ENCODE results near the gene TANC1. TPM values are rescaled to one million over a fixed set of nuclear protein-coding genes. Genes with fewer than 3 reads are reported as not detected.

Gene TANC1
- polyA plus RNA-seq, 1 donor: 22.6 TPM

DNA sequence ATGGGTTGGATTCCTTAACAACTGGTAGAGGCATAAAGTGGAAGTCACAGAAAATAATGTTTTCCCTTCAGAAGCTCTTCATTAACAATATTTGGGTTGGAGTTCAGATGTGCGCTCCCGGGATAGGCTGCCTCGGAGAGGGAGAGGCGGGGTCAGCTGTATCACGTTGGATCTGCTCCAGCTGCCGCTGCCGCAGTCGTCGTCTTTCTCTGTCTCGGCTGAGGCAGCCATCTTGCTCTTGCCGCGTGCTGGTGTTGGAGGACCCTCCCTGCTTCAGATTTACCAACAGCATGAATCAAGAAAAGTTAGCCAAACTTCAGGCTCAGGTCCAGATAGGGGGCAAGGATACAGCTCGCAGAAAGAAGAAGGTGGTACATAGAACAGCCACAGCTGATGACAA lies 35.1 kb downstream of the TANC1 start:
- H3K4me1 ChIP-seq (ENCODE audit: control insufficient read depth, insufficient read depth, low read length): no peaks in the 10 kb centered on the region
- WGBS (ENCODE audit: insufficient coverage, low lambda C conversion rate): no CpG with 5 or more reads among the region's 13 CpGs

GRCh38 chr2:159004849-159005248 lies 36.4 kb downstream of the TANC1 start:
- DNase-seq: no peak
- WGBS (ENCODE audit: insufficient coverage, low lambda C conversion rate): no CpG with 5 or more reads among the region's 6 CpGs
- Histone ChIP-seq H3K36me3 (ENCODE audit: control insufficient read depth, insufficient read depth, low read length) (peaks cover 12% of the 10 kb centered on the region), H3K9me3 (ENCODE audit: control insufficient read depth, low read depth, low read length) (peaks cover 4% of the 10 kb centered on the region), H3K4me3 (ENCODE audit: low read length) (no peak overlapping the region), H3K27me3 (ENCODE audit: control insufficient read depth, insufficient read depth, low read length) (no peaks in the 10 kb centered on the region), H3K27ac (ENCODE audit: low read length) (no peak overlapping the region), H3K4me1 (ENCODE audit: control insufficient read depth, insufficient read depth, low read length) (no peaks in the 10 kb centered on the region)

More for the DNA sequence above, 35.1 kb downstream of the TANC1 start:
- H3K4me3 ChIP-seq (ENCODE audit: low read length): no peak overlapping the region
- H3K9me3 ChIP-seq (ENCODE audit: control insufficient read depth, low read depth, low read length): peaks cover 4% of the 10 kb centered on the region
- H3K27me3 ChIP-seq (ENCODE audit: control insufficient read depth, insufficient read depth, low read length): no peaks in the 10 kb centered on the region
- no peak for DNase-seq
- peaks cover 12% of the 10 kb centered on the region for H3K36me3 ChIP-seq (ENCODE audit: control insufficient read depth, insufficient read depth, low read length)
- H3K27ac ChIP-seq (ENCODE audit: low read length): no peak overlapping the region

GRCh38 chr2:159009940-159010339 lies 41.5 kb downstream of the TANC1 start:
- Histone ChIP-seq H3K27ac (ENCODE audit: low read length) (no peak overlapping the region), H3K36me3 (ENCODE audit: control insufficient read depth, insufficient read depth, low read length) (peaks cover 9% of the 10 kb centered on the region), H3K4me3 (ENCODE audit: low read length) (no peak overlapping the region), H3K9me3 (ENCODE audit: control insufficient read depth, low read depth, low read length) (peaks cover 5% of the 10 kb centered on the region), H3K4me1 (ENCODE audit: control insufficient read depth, insufficient read depth, low read length) (no peaks in the 10 kb centered on the region), H3K27me3 (ENCODE audit: control insufficient read depth, insufficient read depth, low read length) (no peaks in the 10 kb centered on the region)
- no CpG with 5 or more reads among the region's 1 CpG for WGBS (ENCODE audit: insufficient coverage, low lambda C conversion rate)
- DNase-seq: no peak

DNA sequence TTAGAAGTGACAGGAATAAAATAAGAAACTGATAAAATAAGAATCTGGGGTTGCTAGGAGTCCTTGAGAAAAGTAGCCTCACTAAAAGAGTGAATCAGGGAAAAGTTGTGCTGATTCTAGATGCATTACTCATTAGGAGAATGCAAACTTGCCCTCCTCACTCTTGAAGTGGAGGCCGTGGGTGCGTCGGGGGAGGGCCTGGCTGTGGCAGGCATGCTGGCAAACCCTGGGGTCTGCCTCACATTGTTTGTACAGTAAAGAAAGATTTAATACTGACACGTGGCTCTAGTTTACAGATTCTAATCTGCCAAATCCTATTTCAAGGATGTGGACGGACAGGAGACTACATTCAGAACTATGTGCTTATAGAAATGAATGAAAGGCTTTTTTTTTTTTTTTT lies 41.9 kb downstream of the TANC1 start:
- no peaks in the 10 kb centered on the region for H3K27me3 ChIP-seq (ENCODE audit: control insufficient read depth, insufficient read depth, low read length)
- peaks cover 9% of the 10 kb centered on the region for H3K36me3 ChIP-seq (ENCODE audit: control insufficient read depth, insufficient read depth, low read length)
- WGBS (ENCODE audit: insufficient coverage, low lambda C conversion rate): no CpG with 5 or more reads among the region's 5 CpGs
- no peak overlapping the region for H3K4me3 ChIP-seq (ENCODE audit: low read length)
- H3K9me3 ChIP-seq (ENCODE audit: control insufficient read depth, low read depth, low read length): peaks cover 6% of the 10 kb centered on the region
- no peak overlapping the region for H3K27ac ChIP-seq (ENCODE audit: low read length)
- no peaks in the 10 kb centered on the region for H3K4me1 ChIP-seq (ENCODE audit: control insufficient read depth, insufficient read depth, low read length)
- DNase-seq: no peak

DNA sequence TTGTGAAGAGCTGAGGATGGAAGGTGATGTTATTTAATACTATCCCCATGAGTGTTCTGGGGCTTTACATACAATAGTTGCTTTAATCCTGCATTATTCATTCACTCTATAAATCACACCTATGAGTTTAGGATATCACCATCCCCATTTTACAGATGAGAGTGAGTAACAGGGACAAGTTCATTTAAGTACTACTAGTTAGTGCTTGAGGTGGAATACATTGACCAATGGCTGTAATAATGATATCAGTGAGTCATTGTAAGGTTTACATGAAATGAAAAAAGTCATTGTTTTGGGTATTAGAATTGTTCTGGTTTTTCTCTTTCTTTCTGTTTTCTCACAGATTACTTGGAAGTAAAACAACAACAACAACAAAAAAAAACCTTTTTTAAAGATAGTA lies 42.5 kb downstream of the TANC1 start:
- no peak overlapping the region for H3K4me3 ChIP-seq (ENCODE audit: low read length)
- peaks cover 7% of the 10 kb centered on the region for H3K9me3 ChIP-seq (ENCODE audit: control insufficient read depth, low read depth, low read length)
- no peak overlapping the region for H3K27ac ChIP-seq (ENCODE audit: low read length)
- H3K27me3 ChIP-seq (ENCODE audit: control insufficient read depth, insufficient read depth, low read length): no peaks in the 10 kb centered on the region
- DNase-seq: no peak
- no peaks in the 10 kb centered on the region for H3K4me1 ChIP-seq (ENCODE audit: control insufficient read depth, insufficient read depth, low read length)
- H3K36me3 ChIP-seq (ENCODE audit: control insufficient read depth, insufficient read depth, low read length): peaks cover 8% of the 10 kb centered on the region

DNA sequence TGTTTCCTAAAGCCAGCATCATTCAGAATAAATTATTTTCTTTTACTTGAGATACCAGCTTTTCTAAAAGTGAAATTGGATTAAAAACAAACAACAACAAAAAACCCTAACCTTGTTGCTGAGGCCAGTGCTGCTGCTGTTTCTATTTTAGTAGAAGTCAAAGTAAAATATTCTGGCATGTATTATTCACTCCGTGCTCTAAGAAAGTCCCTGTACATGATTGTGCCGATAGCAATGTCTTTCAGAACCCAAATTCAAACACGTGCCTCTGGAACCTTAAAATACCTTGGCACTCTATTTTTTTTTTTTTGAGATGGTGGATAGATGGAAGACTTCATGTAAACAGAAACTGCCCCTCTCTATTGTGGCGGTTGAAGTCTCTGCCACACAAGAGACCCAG lies 43.7 kb downstream of the TANC1 start:
- H3K4me1 ChIP-seq (ENCODE audit: control insufficient read depth, insufficient read depth, low read length): no peaks in the 10 kb centered on the region
- whole genome bisulfite sequencing (ENCODE audit: insufficient coverage, low lambda C conversion rate): 88% methylated on average over 4 of the region's 4 CpGs
- peaks cover 8% of the 10 kb centered on the region for H3K36me3 ChIP-seq (ENCODE audit: control insufficient read depth, insufficient read depth, low read length)
- H3K27me3 ChIP-seq (ENCODE audit: control insufficient read depth, insufficient read depth, low read length): no peaks in the 10 kb centered on the region
- peaks cover 9% of the 10 kb centered on the region for H3K9me3 ChIP-seq (ENCODE audit: control insufficient read depth, low read depth, low read length)
- no peak for DNase-seq
- no peak overlapping the region for H3K4me3 ChIP-seq (ENCODE audit: low read length)
- H3K27ac ChIP-seq (ENCODE audit: low read length): no peak overlapping the region

DNA sequence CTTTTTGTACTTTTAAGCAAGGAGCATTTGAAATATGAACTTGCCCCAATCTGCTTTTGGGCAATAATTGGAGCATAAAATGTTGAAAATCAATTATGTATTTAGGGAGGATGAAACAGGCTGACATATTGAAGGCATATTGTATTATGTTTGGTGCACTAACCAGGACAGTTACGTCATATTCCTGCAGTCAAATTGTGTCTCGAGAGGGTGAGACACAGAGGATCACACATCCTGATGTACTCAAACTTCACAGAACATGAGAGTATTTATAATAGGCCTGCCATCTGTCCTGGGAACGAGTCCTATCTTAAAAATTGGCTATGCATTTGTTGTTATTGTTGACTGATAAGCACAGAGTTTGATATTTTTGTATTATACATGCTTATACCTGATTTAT lies 44.7 kb downstream of the TANC1 start:
- no peak overlapping the region for H3K27ac ChIP-seq (ENCODE audit: low read length)
- DNase-seq: no peak
- H3K4me1 ChIP-seq (ENCODE audit: control insufficient read depth, insufficient read depth, low read length): no peaks in the 10 kb centered on the region
- WGBS (ENCODE audit: insufficient coverage, low lambda C conversion rate): no CpG with 5 or more reads among the region's 3 CpGs
- H3K9me3 ChIP-seq (ENCODE audit: control insufficient read depth, low read depth, low read length): peaks cover 9% of the 10 kb centered on the region
- peaks cover 8% of the 10 kb centered on the region for H3K36me3 ChIP-seq (ENCODE audit: control insufficient read depth, insufficient read depth, low read length)
- no peak overlapping the region for H3K4me3 ChIP-seq (ENCODE audit: low read length)
- no peaks in the 10 kb centered on the region for H3K27me3 ChIP-seq (ENCODE audit: control insufficient read depth, insufficient read depth, low read length)

DNA sequence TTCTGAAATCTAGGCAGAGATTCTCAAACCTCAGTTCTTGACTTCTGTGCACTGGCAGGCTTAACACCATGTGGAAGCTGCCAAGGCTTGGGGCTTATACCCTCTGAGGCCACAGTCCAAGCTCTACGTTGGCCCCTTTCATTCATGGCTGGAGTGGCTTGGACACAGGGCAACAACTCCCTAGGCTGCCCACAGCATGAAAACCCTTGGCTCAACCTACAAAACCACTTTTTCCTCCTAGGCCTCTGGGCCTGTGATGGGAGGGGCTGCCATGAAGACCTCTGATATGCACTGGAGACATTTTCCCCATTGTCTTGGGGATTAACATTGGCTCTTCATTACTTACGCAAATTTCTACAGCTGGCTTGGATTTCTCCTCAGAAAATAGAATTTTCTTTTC lies 46.7 kb downstream of the TANC1 start:
- no CpG with 5 or more reads among the region's 2 CpGs for WGBS (ENCODE audit: insufficient coverage, low lambda C conversion rate)

GRCh38 chr2:159015823-159016222 lies 47.4 kb downstream of the TANC1 start:
- H3K36me3 ChIP-seq (ENCODE audit: control insufficient read depth, insufficient read depth, low read length): peaks cover 8% of the 10 kb centered on the region
- H3K4me3 ChIP-seq (ENCODE audit: low read length): no peak overlapping the region
- no peaks in the 10 kb centered on the region for H3K27me3 ChIP-seq (ENCODE audit: control insufficient read depth, insufficient read depth, low read length)
- peaks cover 4% of the 10 kb centered on the region for H3K4me1 ChIP-seq (ENCODE audit: control insufficient read depth, insufficient read depth, low read length)
- H3K27ac ChIP-seq (ENCODE audit: low read length): no peak overlapping the region
- DNase-seq: no peak
- peaks cover 9% of the 10 kb centered on the region for H3K9me3 ChIP-seq (ENCODE audit: control insufficient read depth, low read depth, low read length)
- WGBS (ENCODE audit: insufficient coverage, low lambda C conversion rate): 100% methylated on average over 1 of the region's 2 CpGs

More for the DNA sequence above, 46.7 kb downstream of the TANC1 start:
- Histone ChIP-seq H3K4me3 (ENCODE audit: low read length) (no peak overlapping the region), H3K36me3 (ENCODE audit: control insufficient read depth, insufficient read depth, low read length) (peaks cover 8% of the 10 kb centered on the region), H3K27ac (ENCODE audit: low read length) (no peak overlapping the region), H3K9me3 (ENCODE audit: control insufficient read depth, low read depth, low read length) (peaks cover 9% of the 10 kb centered on the region), H3K27me3 (ENCODE audit: control insufficient read depth, insufficient read depth, low read length) (no peaks in the 10 kb centered on the region), H3K4me1 (ENCODE audit: control insufficient read depth, insufficient read depth, low read length) (peaks cover 4% of the 10 kb centered on the region)
- DNase-seq: no peak

- Histone ChIP-seq H3K36me3 (ENCODE audit: control insufficient read depth, insufficient read depth, low read length) (peaks cover 3% of the 10 kb centered on the region), H3K9me3 (ENCODE audit: control insufficient read depth, low read depth, low read length) (peaks cover 9% of the 10 kb centered on the region), H3K4me3 (ENCODE audit: low read length) (no peak overlapping the region), H3K27ac (ENCODE audit: low read length) (no peak overlapping the region), H3K4me1 (ENCODE audit: control insufficient read depth, insufficient read depth, low read length) (peaks cover 4% of the 10 kb centered on the region), H3K27me3 (ENCODE audit: control insufficient read depth, insufficient read depth, low read length) (no peaks in the 10 kb centered on the region)
- WGBS (ENCODE audit: insufficient coverage, low lambda C conversion rate): no CpG with 5 or more reads among the region's 5 CpGs
- DNase-seq: no peak
Observed at GRCh38 chr2:159017837-159018236, 49.4 kb downstream of the TANC1 start.

DNA sequence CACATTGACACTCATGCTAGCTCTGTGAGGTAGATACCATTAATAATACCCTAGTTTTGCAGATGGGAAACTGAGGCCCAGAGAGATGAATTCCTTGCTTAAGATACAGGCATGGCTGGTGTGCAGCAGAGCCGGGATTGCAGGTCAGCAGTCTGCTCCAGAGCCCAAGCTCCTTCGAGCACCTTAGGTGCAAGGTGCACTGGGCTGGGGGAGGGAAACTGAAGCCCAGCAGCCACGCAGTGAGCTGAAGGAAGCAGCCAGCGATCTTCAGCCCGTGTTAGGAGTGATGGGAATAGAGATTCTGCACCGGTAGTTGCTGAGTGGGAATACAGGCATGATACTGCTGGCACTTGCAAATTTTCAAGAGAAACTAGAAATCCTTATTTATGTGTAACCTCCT lies 50.6 kb downstream of the TANC1 start:
- no CpG with 5 or more reads among the region's 6 CpGs for whole genome bisulfite sequencing (ENCODE audit: insufficient coverage, low lambda C conversion rate)
- DNase-seq: peak; percentile 63 to 71
- no peaks in the 10 kb centered on the region for H3K27me3 ChIP-seq (ENCODE audit: control insufficient read depth, insufficient read depth, low read length)

More for the DNA sequence above, 50.6 kb downstream of the TANC1 start:
- peaks cover 4% of the 10 kb centered on the region for H3K4me1 ChIP-seq (ENCODE audit: control insufficient read depth, insufficient read depth, low read length)
- H3K4me3 ChIP-seq (ENCODE audit: low read length): no peak overlapping the region
- H3K27ac ChIP-seq (ENCODE audit: low read length): no peak overlapping the region
- peaks cover 9% of the 10 kb centered on the region for H3K9me3 ChIP-seq (ENCODE audit: control insufficient read depth, low read depth, low read length)
- peaks cover 3% of the 10 kb centered on the region for H3K36me3 ChIP-seq (ENCODE audit: control insufficient read depth, insufficient read depth, low read length)
